IMR-90 (cell line): Measurements from ENCODE around the gene MUC5B. TPM values are rescaled to one million over a fixed set of nuclear protein-coding genes. Genes with fewer than 3 reads are reported as not detected.

Experiments
- ATAC-seq: fragments of 200-7000 bp; cut with Tn5 transposase; 2 replicates; pipeline ENCODE4 v1.9.1; 2020; ENCODE audit warnings: low read depth, mild to moderate bottlenecking, moderate library complexity
- BruUV-seq: library from RNA; stranded (reverse); fragments of 400-500 nt; replicated peaks from 2 replicates; lab custom pipeline; 2021; lab: Mats Ljungman, UMichigan
- CTCF ChIA-PET: fragments of 300-600 bp; formaldehyde crosslinking; extraction: SDS; loops from one replicate; lab custom pipeline; 2021; ENCODE audit warnings: antibody characterized with exemption; lab: Yijun Ruan, JAX
- POLR2A ChIA-PET: fragments of 300-600 bp; sonication (Branson Sonifier 250); formaldehyde crosslinking; loops from one replicate; lab custom pipeline; 2022; ENCODE audit warnings: antibody characterized with exemption; ENCODE audit not compliant: unreplicated experiment; lab: Charles Lee
- DNase-seq: peaks from one replicate; pipeline ENCODE4 v3.0.0; 2013
- H2AFZ ChIP-seq: replicated peaks from 2 replicates; pipeline ENCODE3; 2013; ENCODE audit warnings: low read length, mild to moderate bottlenecking; ENCODE audit not compliant: poor library complexity
- H2AK5ac ChIP-seq: 2 replicates; pipeline ENCODE4 v1.6.1; 2013; ENCODE audit warnings: low read depth, low read length, inconsistent platforms
- H2AK9ac ChIP-seq: replicated peaks from 2 replicates; pipeline ENCODE3; 2013; ENCODE audit warnings: mild to moderate bottlenecking, low read depth, low read length, moderate library complexity; ENCODE audit not compliant: poor library complexity
- H2BK120ac ChIP-seq: 2 replicates; pipeline ENCODE4 v1.6.1; 2013; ENCODE audit warnings: low read depth, low read length, inconsistent platforms
- H2BK15ac ChIP-seq: 3 replicates; pipeline ENCODE4 v1.6.1; 2013; ENCODE audit warnings: low read depth, low read length, inconsistent platforms
- H2BK20ac ChIP-seq: 2 replicates; pipeline ENCODE4 v1.6.1; 2013; ENCODE audit warnings: low read depth, mild to moderate bottlenecking, inconsistent platforms, low read length, moderate library complexity
- H2BK5ac ChIP-seq: 2 replicates; pipeline ENCODE4 v1.6.1; 2013; ENCODE audit warnings: mild to moderate bottlenecking, low read depth, low read length, inconsistent platforms; ENCODE audit not compliant: poor library complexity, severe bottlenecking
- H3K14ac ChIP-seq: replicated peaks from 2 replicates; pipeline ENCODE4 v1.6.1; 2013; ENCODE audit warnings: low read depth, low read length, inconsistent platforms
- H3K18ac ChIP-seq: 2 replicates; pipeline ENCODE4 v1.6.1; 2013; ENCODE audit warnings: low read depth, low read length, control low read depth
- H3K23ac ChIP-seq: 2 replicates; pipeline ENCODE4 v1.6.1; 2013; ENCODE audit warnings: low read depth, low read length, inconsistent platforms
- H3K27ac ChIP-seq: 2 replicates; pipeline ENCODE4 v1.5.1; 2013; ENCODE audit warnings: mild to moderate bottlenecking, control low read depth, low read length; ENCODE audit not compliant: insufficient read depth
- H3K27me3 ChIP-seq: 2 replicates; pipeline ENCODE4 v1.6.1; 2013; ENCODE audit warnings: low read length; ENCODE audit not compliant: control insufficient read depth, insufficient read depth
- H3K36me3 ChIP-seq: 2 replicates; pipeline ENCODE4 v1.6.1; 2013; ENCODE audit warnings: low read length, mixed read lengths; ENCODE audit not compliant: control insufficient read depth, insufficient read depth
- H3K4ac ChIP-seq: 2 replicates; pipeline ENCODE4 v1.6.1; 2013; ENCODE audit warnings: low read depth, low read length, inconsistent platforms
- H3K4me1 ChIP-seq: 2 replicates; pipeline ENCODE4 v1.6.1; 2013; ENCODE audit warnings: low read length, mixed read lengths; ENCODE audit not compliant: control insufficient read depth, insufficient read depth
- H3K4me2 ChIP-seq: 2 replicates; pipeline ENCODE4 v1.6.1; 2013; ENCODE audit warnings: low read depth, mild to moderate bottlenecking, control low read depth, low read length, moderate library complexity
- H3K4me3 ChIP-seq: 2 replicates; pipeline ENCODE4 v1.5.1; 2013; ENCODE audit warnings: low read depth, mild to moderate bottlenecking, control low read depth, low read length, moderate library complexity; ENCODE audit not compliant: insufficient read depth
- H3K56ac ChIP-seq: 2 replicates; pipeline ENCODE4 v1.6.1; 2013; ENCODE audit warnings: low read length, inconsistent platforms; ENCODE audit not compliant: insufficient read depth; ENCODE audit errors: extremely low read depth
- H3K79me1 ChIP-seq, 2 experiments: 2 replicates each; pipeline ENCODE4 v1.6.1; 2013; ENCODE audit warnings: low read length in 2 of 2, inconsistent platforms in 1 of 2, low read depth in 1 of 2
- H3K9ac ChIP-seq: 2 replicates; pipeline ENCODE4 v1.6.1; 2013; ENCODE audit warnings: low read depth, low read length, control low read depth
- H3K9me1 ChIP-seq: 2 replicates; pipeline ENCODE4 v1.6.1; 2013; ENCODE audit warnings: low read length, inconsistent platforms; ENCODE audit not compliant: insufficient read depth
- H3K9me3 ChIP-seq: 2 replicates; pipeline ENCODE4 v1.6.1; 2013; ENCODE audit warnings: low read length; ENCODE audit not compliant: control insufficient read depth, insufficient read depth
- H4K20me1 ChIP-seq: 2 replicates; pipeline ENCODE4 v1.6.1; 2013; ENCODE audit warnings: low read length, inconsistent platforms; ENCODE audit not compliant: insufficient read depth
- H4K5ac ChIP-seq: 2 replicates; pipeline ENCODE4 v1.6.1; 2013; ENCODE audit warnings: mild to moderate bottlenecking, low read depth, low read length, control low read depth
- H4K8ac ChIP-seq, 2 experiments: 2 replicates each; pipeline ENCODE4 v1.6.1; 2013; ENCODE audit warnings: low read depth in 2 of 2, low read length in 2 of 2, control low read depth in 1 of 2, inconsistent platforms in 1 of 2
- H4K91ac ChIP-seq: 2 replicates; pipeline ENCODE4 v1.6.1; 2013; ENCODE audit warnings: low read depth, low read length, inconsistent platforms; ENCODE audit not compliant: insufficient read depth
- RFX5 ChIP-seq: IDR thresholded peaks from 2 replicates; pipeline ENCODE4 v1.8.0; 2012; ENCODE audit warnings: low read depth, mild to moderate bottlenecking, low read length, moderate library complexity
- WGBS, 2 experiments: methylation state at CpG; one replicate each; pipeline versions ENCODE4 v1.1.5 to v1.1.7; 2013; ENCODE audit warnings: missing lambda C conversion rate in 2 of 2; ENCODE audit not compliant: insufficient read length in 1 of 2; ENCODE audit errors: extremely low coverage in 2 of 2; 5-methylcytosine and 5-hydroxymethylcytosine counted together
- dilution Hi-C: fragments of 300-500 bp; cut with HindIII; formaldehyde crosslinking; loops from one replicate; pipeline ENCODE4 v1.14.3; 2018; ENCODE audit warnings: low sequenced_read_pairs; ENCODE audit not compliant: unreplicated experiment
- in situ Hi-C: fragments of 300-500 bp; cut with MboI; formaldehyde crosslinking; loops from 3 replicates; pipeline ENCODE4 v1.14.3; 2019; ENCODE audit warnings: low sequenced_read_pairs, inconsistent platforms, mixed read lengths
- intact Hi-C: fragments of 100-400 bp; cut with micrococcal nuclease; formaldehyde crosslinking; loops from 2 replicates; pipeline ENCODE4 v1.10.0; 2022
- polyA plus RNA-seq, 3 experiments: library from polyadenylated mRNA; depleted of rRNA; stranded (reverse); fragments of >200 nt; gene quantifications; 2 replicates each; pipeline ENCODE4 v1.2.3, GENCODE V29; 2012; ENCODE audit warnings: low replicate concordance in 1 of 3
- total RNA-seq: library from RNA; depleted of rRNA; stranded (reverse); fragments of >200 nt; gene quantifications from 2 replicates; pipeline ENCODE4 v1.2.3, GENCODE V29; 2012

Gene MUC5B
- total and polyA plus RNA-seq, 2 of the 4 experiments (the other 2 are of a cell fraction) = not detected

DNA sequence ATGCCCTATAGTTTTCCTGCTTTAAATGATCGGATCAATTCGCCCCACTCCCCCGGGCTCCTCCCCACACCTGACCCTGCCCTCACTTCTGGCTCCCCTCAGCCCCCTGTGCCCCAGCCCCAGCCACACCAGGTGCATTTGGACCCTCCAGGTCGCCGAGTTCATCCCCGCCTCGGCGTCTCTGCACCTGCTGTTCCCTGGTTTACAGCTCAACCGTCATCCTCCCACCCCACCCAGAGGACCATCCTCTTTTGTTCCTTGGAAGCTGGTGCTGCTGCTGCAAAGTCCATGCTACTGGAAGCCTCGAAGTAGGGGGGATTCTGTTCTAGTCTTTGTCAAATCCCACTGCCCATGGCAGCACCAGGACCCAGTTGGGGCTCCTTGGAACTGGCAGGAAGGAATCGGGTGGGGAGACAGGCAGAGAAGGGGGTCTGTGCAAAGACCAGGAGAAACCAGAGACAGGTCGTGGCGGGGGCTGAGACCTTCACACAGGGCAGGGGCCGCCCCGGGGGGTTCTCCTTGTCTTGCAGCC lies 4.5 kb upstream of the MUC5B start:
- Histone ChIP-seq H3K23ac (no peak overlapping the region), H3K14ac (no peak overlapping the region), H3K56ac (no peak overlapping the region), H3K36me3 (no peaks in the 10 kb centered on the region), H2BK15ac (no peak overlapping the region), H4K8ac (no peak overlapping the region), H3K4ac (no peak overlapping the region), H2BK5ac (no peak overlapping the region), H3K9ac (no peak overlapping the region), H2BK20ac (no peak overlapping the region), H3K4me2 (no peak overlapping the region), H2AK9ac (no peak overlapping the region), H3K9me3 (no peaks in the 10 kb centered on the region; the same call in 1 of the 2 replicates), H3K9me1 (no peaks in the 10 kb centered on the region), H4K20me1 (no peaks in the 10 kb centered on the region), H3K27me3 (peaks cover 11% of the 10 kb centered on the region), H4K5ac (no peak overlapping the region), H3K4me1 (no peaks in the 10 kb centered on the region), H2AFZ (no peak overlapping the region), H4K91ac (no peak overlapping the region), H2BK120ac (no peak overlapping the region), H3K18ac (no peak overlapping the region), H3K4me3 (no peak overlapping the region), H3K79me1 (no peaks in the 10 kb centered on the region), H3K27ac (no peak overlapping the region), H2AK5ac (no peak overlapping the region)
- intact Hi-C loops = no loop called here
- in situ Hi-C loops = loop anchor here (25.0 kb wide), 1 partner anchor 294 kb away; no protein-coding TSS in a partner anchor
- ATAC-seq (no peak), DNase-seq (no peak)
- BruUV-seq = no TSS peak
- TF ChIP-seq RFX5 = no peak
- dilution Hi-C loops = no loop called here
- ChIA-PET POLR2A (no interaction called here), CTCF (interaction anchor here (1.6 kb wide), 1 partner anchor 9 kb away, joined by 3 read pairs; no protein-coding TSS in a partner anchor)
- 69% methylated on average over 3 of the region's 15 CpGs; no CpG with 5 or more reads in 1 of the 2 experiments for WGBS, 2 experiments
